ENCODE data around the gene ZCCHC2. TPM values are rescaled to one million over a fixed set of nuclear protein-coding genes. Genes with fewer than 3 reads are reported as not detected.
A peak's percentile ranks its signal among the peaks of the same experiment; 100 is the strongest.

Gene ZCCHC2
- total RNA-seq, 2 donors from 2014 or later = 14.4 to 16.9 TPM

DNA sequence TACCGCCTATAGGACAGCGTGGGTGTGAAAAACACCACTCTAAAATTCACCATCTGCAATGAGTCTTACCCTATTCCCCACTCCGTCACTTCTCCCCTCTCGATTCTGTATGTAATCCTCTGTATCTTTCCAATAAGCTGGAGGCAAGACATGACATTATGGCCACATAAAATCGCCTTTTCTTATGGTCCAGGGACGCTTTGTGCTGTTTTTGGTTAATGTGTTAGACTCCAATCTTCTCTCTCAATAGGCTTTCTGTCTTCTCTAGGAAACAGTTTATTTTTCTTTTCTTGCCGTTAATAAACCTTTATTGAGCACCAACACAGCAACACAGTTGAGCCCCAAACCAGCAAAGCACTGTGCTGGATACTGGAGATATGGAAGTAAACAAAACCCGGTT is 37.9 kb upstream of the ZCCHC2 start:
- no peak for DNase-seq
- no peaks in the 10 kb centered on the region for H3K36me3 ChIP-seq (ENCODE audit: control insufficient read depth, insufficient read depth, low read length)
- Mint-ChIP-seq H3K4me1 (peaks cover 13% of the 10 kb centered on the region), H3K9me3 (peaks cover 16% of the 10 kb centered on the region), H3K4me3 (no peak overlapping the region), H3K36me3 (ENCODE audit: low read depth) (no peaks in the 10 kb centered on the region), H3K27ac (no peak overlapping the region), H3K27me3 (ENCODE audit: insufficient read depth) (peaks cover 4% of the 10 kb centered on the region)
- H3K27me3 ChIP-seq (ENCODE audit: control insufficient read depth, insufficient read depth, low read length, poor library complexity, severe bottlenecking) = peaks cover 17% of the 10 kb centered on the region
- TF ChIP-seq, protein P1, sequence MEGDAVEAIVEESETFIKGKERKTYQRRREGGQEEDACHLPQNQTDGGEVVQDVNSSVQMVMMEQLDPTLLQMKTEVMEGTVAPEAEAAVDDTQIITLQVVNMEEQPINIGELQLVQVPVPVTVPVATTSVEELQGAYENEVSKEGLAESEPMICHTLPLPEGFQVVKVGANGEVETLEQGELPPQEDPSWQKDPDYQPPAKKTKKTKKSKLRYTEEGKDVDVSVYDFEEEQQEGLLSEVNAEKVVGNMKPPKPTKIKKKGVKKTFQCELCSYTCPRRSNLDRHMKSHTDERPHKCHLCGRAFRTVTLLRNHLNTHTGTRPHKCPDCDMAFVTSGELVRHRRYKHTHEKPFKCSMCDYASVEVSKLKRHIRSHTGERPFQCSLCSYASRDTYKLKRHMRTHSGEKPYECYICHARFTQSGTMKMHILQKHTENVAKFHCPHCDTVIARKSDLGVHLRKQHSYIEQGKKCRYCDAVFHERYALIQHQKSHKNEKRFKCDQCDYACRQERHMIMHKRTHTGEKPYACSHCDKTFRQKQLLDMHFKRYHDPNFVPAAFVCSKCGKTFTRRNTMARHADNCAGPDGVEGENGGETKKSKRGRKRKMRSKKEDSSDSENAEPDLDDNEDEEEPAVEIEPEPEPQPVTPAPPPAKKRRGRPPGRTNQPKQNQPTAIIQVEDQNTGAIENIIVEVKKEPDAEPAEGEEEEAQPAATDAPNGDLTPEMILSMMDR (conservative IDR thresholded peaks at IDR 0.05) = no peak
- H3K4me3 ChIP-seq (ENCODE audit: low read length) = no peak overlapping the region
- H3K4me1 ChIP-seq (ENCODE audit: control insufficient read depth, insufficient read depth, low read length) = peaks cover 3% of the 10 kb centered on the region
- peaks cover 18% of the 10 kb centered on the region for H3K9me3 ChIP-seq (ENCODE audit: control insufficient read depth, low read length)
- H3K9ac ChIP-seq (ENCODE audit: extremely low read depth, low read length, poor library complexity, severe bottlenecking) = no peak overlapping the region
- 84 to 87% methylated on average over 4 to 7 of the region's 8 CpGs for WGBS, 2 experiments (ENCODE audit: insufficient coverage in 1 of 2, insufficient read length in 1 of 2)
- H3K27ac ChIP-seq (ENCODE audit: low read depth, low read length) = no peak overlapping the region

- DNase-seq = no peak
- no peak overlapping the region for H3K27ac ChIP-seq (ENCODE audit: low read depth, low read length)
These were observed 37.1 kb upstream of the ZCCHC2 start for GRCh38 chr18:62485684-62486083.

GRCh38 chr18:62486290-62486964 is 36.4 kb upstream of the ZCCHC2 start:
- H3K27ac ChIP-seq (ENCODE audit: low read depth, low read length) = no peak overlapping the region
- TF ChIP-seq, protein P1 (conservative IDR thresholded peaks at IDR 0.05) = no peak

More at GRCh38 chr18:62485684-62486083, 37.1 kb upstream of the ZCCHC2 start:
- peaks cover 4% of the 10 kb centered on the region for H3K27me3 Mint-ChIP-seq (ENCODE audit: insufficient read depth)
- peaks cover 9% of the 10 kb centered on the region for H3K9me3 Mint-ChIP-seq
- 42 to 51% methylated on average over 7 to 9 of the region's 9 CpGs for WGBS, 2 experiments (ENCODE audit: insufficient coverage in 1 of 2, insufficient read length in 1 of 2)
- Histone ChIP-seq H3K4me1 (ENCODE audit: control insufficient read depth, insufficient read depth, low read length) (peaks cover 3% of the 10 kb centered on the region), H3K9ac (ENCODE audit: extremely low read depth, low read length, poor library complexity, severe bottlenecking) (no peak overlapping the region), H3K9me3 (ENCODE audit: control insufficient read depth, low read length) (peaks cover 10% of the 10 kb centered on the region), H3K4me3 (ENCODE audit: low read length) (no peak overlapping the region), H3K27me3 (ENCODE audit: control insufficient read depth, insufficient read depth, low read length, poor library complexity, severe bottlenecking) (peaks cover 17% of the 10 kb centered on the region), H3K36me3 (ENCODE audit: control insufficient read depth, insufficient read depth, low read length) (no peaks in the 10 kb centered on the region)
- H3K4me1 Mint-ChIP-seq = peaks cover 13% of the 10 kb centered on the region
- no peak overlapping the region for H3K4me3 Mint-ChIP-seq
- TF ChIP-seq, protein P1 (conservative IDR thresholded peaks at IDR 0.05) = no peak
- H3K27ac Mint-ChIP-seq = no peak overlapping the region
- H3K36me3 Mint-ChIP-seq (ENCODE audit: low read depth) = no peaks in the 10 kb centered on the region

More at GRCh38 chr18:62486290-62486964, 36.4 kb upstream of the ZCCHC2 start:
- 62 to 81% methylated on average over 2 to 3 of the region's 4 CpGs for WGBS, 2 experiments (ENCODE audit: insufficient coverage in 1 of 2, insufficient read length in 1 of 2)
- Mint-ChIP-seq H3K36me3 (ENCODE audit: low read depth) (no peaks in the 10 kb centered on the region), H3K27me3 (ENCODE audit: insufficient read depth) (peaks cover 4% of the 10 kb centered on the region), H3K27ac (no peak overlapping the region), H3K4me1 (peaks cover 13% of the 10 kb centered on the region), H3K4me3 (no peak overlapping the region), H3K9me3 (peaks cover 5% of the 10 kb centered on the region)
- H3K36me3 ChIP-seq (ENCODE audit: control insufficient read depth, insufficient read depth, low read length) = no peaks in the 10 kb centered on the region
- DNase-seq = peak; percentile 63
- peaks cover 3% of the 10 kb centered on the region for H3K4me1 ChIP-seq (ENCODE audit: control insufficient read depth, insufficient read depth, low read length)
- H3K4me3 ChIP-seq (ENCODE audit: low read length) = no peak overlapping the region
- no peak overlapping the region for H3K9ac ChIP-seq (ENCODE audit: extremely low read depth, low read length, poor library complexity, severe bottlenecking)
- peaks cover 23% of the 10 kb centered on the region for H3K27me3 ChIP-seq (ENCODE audit: control insufficient read depth, insufficient read depth, low read length, poor library complexity, severe bottlenecking)
- H3K9me3 ChIP-seq (ENCODE audit: control insufficient read depth, low read length) = peaks cover 3% of the 10 kb centered on the region

Data from endodermal cell (in vitro differentiated cells).